KG1 (cell line): ENCODE data around the gene RHCE.
"Not testable (repeated sequence)": the region's sequence is repeated elsewhere in the genome, so short reads cannot be mapped to it uniquely, and the experiment has no call there.

Experiments used
- DNase-seq: peaks from one replicate; lab custom pipeline; 2025; lab: John Stamatoyannopoulos, UW

RHCE gene

DNA sequence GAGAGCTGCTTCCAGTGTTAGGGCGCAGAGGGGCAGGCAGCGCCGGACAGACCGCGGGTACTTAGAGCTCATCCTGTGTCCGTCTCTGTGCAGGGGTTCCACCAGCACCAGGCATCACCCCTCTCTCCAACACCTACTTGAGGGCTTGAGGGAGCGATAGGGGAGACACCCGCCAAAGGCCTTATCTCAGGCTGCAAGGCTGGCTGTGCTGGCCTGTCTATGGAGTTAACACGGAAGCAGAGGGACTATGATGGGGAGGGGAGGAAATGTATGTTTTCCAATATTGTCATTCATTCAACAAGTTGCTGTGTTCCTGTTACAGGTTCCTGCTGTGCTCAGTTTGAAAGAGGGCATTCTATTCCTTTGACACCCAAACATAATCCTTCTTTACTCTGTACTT, at the start of gene RHCE:
Gene RHCE, minus strand, starts transcription at position 111 of the 400 bp plus-strand sequence. Its CDS starts 39 bp downstream, at position 72.
- not testable (repeated sequence) for DNase-seq

DNA sequence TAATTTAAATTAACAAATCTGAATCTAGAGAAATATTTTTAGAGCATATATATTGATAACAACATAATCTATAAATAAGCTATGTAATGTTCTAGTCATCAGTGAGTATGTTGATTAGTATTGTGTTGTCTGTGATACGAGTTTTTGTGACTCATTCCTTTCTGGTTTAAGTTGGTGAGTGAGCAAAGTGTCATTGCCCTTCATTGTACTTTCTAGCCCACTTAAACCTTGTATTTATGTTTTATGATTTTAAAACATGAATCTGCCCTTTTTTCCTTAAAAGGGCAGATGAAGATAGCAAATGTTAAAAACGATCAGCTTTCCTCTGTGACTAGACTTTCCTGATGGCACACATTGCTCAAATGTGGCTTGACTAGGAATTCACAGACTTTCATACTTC, 48.6 kb upstream of the RHCE start:
- no peak for DNase-seq

- no peak for DNase-seq
Observed at GRCh38 chr1:25468033-25468432, 47.4 kb upstream of the RHCE start.

DNA sequence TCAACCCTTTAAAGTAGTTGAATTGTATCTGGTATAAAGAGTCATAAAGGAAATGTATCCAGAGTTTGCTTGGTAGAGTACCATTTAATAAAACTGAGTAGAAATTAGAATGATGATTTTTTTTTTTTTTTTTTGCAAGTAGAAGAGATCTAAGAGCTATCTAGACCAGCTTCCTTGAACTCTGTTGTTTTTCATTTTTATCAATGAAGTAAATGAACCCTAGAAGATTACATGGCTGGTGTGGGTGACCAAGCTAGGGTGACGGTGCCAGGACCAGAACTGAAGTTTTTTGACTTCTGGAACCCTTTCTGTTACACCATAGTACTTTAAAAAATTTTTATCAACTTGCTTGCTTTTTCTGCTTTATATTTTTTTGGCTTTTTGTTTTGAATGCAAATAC, 47.0 kb upstream of the RHCE start:
- no peak for DNase-seq

GRCh38 chr1:25467193-25467592, 46.6 kb upstream of the RHCE start:
- DNase-seq = no peak

GRCh38 chr1:25462732-25463131, 42.1 kb upstream of the RHCE start:
- no peak for DNase-seq

- no peak for DNase-seq
Observed at GRCh38 chr1:25461849-25462248, 41.2 kb upstream of the RHCE start.

- not testable (repeated sequence) for DNase-seq
Observed at GRCh38 chr1:25460816-25461215, 40.2 kb upstream of the RHCE start.

DNA sequence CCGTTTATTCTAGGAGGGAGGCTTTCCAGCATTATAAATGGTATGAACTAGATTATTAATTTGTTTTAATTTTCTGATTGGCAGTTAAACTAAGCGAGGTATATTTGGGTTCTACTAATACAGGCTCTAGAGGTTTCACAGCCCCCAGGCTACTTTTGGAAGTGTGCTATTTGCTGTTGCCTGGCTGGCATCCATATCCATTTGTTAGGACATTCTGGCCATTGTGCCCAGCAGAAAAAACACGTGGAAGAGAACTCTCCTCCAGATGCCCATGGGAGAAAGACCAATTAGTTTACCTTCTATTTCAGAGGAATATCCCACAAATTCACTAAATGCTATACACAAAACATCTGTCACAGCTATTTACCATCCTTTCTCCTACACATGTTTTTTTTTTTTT, 39.4 kb upstream of the RHCE start:
- DNase-seq = no peak

DNA sequence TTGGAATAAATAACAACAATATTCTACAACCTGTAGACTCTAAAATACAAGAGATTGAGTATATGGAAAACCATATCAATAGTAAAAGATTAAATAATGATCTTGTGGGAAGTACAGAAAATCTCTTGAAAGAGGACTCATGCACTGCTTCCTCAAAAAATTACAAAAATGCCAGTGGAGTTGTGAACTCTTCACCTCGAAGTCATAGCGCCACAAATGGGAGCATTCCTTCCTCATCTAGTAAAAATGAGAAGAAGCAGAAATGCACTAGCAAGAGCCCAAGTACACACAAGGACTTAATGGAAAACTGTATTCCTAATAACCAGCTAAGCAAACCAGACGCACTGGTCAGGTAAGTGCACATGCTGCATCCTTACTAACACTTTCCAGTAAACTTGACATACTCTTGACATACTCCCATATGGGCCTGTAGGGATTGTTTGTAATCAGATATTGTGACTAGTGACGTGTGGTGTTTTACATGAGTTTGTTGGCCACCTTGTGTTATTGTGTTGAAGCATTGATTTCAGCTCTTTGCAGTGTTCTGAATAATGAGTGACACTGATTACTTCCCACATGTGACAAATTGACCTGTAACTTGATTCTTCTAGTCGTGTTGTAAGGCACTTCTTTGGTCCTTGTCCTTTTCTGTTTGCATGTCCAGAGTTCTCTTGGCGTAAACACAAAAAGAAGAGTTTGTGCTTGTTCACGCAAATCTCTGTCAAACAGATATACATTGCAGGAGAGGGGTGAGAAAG, 38.1 kb upstream of the RHCE start:
- no peak for DNase-seq

DNA sequence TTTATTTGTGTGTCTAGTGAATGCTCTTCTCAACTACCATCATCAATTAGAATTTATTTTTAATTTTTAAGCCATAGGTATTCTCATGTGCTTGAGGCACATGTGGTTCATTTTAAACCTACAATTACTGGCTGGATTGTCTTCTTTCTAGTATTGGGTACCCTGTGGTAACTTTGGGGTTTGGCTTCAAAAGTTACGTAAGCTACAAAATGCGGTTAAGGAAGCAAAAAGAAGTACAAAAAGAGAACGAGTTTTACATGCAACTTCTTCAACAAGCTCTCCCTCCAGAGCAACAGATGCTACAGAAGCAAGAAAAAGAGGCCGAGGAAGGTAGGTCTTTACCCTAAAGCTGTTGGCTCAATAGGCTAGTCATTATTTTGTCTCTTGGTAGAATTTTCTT, 35.9 kb upstream of the RHCE start:
- DNase-seq = no peak

DNA sequence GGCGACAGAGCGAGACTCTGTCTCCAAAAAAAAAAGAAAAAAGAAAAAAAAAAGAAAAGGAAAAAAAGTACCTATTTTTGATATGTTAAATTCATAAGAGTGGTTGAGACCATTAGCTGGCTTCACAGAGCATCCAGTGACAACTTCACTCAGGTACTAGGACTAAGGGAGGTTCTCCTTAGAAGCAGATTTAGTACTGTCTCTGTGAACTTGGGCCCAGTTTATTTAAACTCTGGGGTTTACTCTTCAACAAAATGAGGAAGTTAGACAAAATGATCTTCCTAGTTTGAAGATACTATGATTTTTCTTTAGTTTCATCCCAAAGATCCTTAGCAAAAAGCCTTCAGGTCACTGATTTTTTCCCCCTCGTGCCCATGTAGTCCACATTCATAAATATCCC, 31.3 kb upstream of the RHCE start:
- no peak for DNase-seq

DNA sequence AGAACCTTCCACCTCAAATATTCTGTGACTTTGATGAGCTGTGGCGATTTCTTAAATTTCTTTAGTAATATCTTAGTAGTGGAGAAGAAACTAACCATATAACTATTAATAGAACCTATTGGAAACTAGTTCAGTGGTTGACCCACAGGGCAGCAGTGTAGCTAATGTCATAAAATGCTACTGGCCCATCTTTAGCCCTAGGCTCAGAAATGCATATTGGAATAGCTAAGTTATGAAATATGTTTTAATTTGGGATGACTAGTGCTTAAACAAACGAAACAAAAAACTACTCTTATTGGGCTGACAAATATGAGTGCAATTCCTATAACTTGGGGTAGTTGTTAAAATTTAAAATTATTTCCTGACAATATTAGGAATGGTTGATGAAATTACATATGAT, 30.3 kb upstream of the RHCE start:
- no peak for DNase-seq

DNA sequence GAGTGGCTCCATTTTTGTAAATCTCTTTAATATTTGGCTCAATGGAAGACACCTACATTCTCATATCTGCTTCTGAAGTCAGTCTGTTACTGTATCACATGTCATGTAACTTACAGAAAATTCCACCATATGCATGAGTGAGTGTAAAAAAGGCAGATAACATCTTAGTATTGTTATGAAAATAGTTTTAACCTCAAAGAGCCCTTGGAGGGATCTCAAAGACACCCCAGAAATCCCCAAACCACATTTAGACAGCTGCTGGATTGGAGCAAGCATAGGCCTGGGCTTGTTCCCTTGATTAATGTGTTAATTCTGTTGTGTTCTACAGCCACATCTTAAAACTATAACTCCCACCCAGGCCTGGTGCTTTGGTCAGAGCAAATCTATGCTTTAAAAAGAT, 26.9 kb upstream of the RHCE start:
- no peak for DNase-seq

GRCh38 chr1:25445993-25446538, 25.4 kb upstream of the RHCE start:
- DNase-seq = no peak

GRCh38 chr1:25444604-25445003, 24.0 kb upstream of the RHCE start:
- DNase-seq = not testable (repeated sequence)

- no peak for DNase-seq
Observed at GRCh38 chr1:25443030-25443699, 22.5 kb upstream of the RHCE start.

- no peak for DNase-seq
Observed at GRCh38 chr1:25442178-25442577, 21.6 kb upstream of the RHCE start.

GRCh38 chr1:25439287-25439686, 18.7 kb upstream of the RHCE start:
- no peak for DNase-seq

- DNase-seq = no peak
Observed at GRCh38 chr1:25437672-25438071, 17.0 kb upstream of the RHCE start.

DNA sequence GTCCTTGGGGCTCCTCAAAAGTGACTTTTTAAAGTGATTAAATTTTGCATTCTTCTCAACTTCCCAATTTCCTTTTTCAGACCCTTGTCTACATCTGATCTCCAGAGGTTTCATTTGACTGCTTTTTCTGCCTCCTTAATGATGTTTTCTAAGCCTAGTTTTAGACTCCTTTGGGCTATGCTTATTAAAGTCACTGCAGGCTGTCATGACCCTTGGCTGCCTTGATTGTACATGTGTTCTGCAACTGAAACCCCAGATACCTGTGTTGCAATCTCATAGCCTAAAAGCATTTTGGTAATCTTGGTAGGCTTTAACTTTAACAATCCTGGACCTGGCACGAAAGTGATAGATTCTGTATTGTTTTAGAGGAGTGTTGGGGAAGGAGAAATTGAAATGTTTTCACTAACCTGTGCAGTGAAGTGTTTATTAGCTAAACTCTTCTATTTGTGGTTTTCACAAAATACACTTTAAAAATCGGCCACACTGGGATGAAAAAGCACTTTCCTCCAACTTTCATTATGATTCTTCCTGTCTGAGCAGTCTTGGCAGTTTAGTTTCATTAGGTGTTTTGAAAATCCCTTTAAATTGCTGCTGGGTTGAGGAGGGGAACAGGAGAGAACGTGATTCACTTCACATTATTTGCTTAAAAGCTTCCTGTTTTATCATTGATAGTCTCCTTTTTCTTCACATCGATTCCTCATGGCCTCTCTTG, 14.9 kb upstream of the RHCE start:
- DNase-seq = no peak

- no peak for DNase-seq
Observed at GRCh38 chr1:25433389-25434186, 13.0 kb upstream of the RHCE start.
